Superior temporal gyrus (tissue), 1 donor: ENCODE measurements around the gene NME5.
"Not testable (repeated sequence)": the region's sequence is repeated elsewhere in the genome, so short reads cannot be mapped to it uniquely, and the experiment has no call there.

Source experiments
- DNase-seq: peaks from one replicate; pipeline ENCODE4 v3.0.0-alpha.2; 2016; ENCODE audit errors: extremely low spot score

Gene NME5

GRCh38 chr5:138138949-138139780 is at the start of gene NME5:
TSS of gene NME5 (minus strand) at chr5:138139428. CDS start at chr5:138138780, 648 bp downstream.
- DNase-seq, result peak; percentile 84

GRCh38 chr5:138188626-138189025 is 49.4 kb upstream of the NME5 start:
- no peak for DNase-seq

GRCh38 chr5:138186002-138186447 is 46.8 kb upstream of the NME5 start:
- no peak for DNase-seq

DNA sequence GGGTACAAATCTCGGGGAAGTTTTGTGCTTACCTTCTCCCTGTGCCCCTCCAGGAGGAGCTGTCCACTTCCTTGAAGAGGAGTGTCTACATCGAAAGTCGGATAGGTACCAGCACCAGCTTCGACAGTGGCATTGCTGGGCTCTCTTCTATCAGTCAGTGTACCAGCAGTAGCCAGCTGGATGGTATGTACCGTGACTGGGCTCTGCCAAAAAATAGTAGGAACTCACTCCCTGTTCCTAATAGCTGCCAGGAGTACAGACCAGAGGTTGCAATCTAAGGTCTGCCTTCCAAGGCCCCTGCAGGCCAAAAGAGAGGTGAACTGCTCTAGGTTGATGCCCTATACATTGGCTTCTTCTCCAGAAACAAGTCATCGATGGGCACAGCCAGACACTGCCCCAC is 43.6 kb upstream of the NME5 start:
- DNase-seq, result no peak

DNA sequence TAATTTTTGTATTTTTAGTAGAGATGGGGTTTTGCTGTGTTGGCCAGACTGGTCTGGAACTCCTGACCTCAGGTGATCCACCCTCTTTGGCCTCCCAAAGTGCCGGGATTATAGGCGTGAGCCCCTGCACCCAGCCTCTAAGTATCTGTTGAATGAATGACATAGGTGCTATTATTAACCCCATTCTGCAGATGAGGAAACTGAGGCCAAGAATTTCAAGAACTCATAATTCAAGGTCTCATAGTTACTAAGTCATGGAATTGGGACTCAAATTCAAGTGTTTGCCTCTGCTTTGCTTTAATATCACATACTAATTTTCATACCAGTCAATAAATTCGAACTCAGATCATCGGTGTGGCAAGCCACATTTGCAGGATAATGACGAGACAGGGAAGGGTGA is 41.6 kb upstream of the NME5 start:
- no peak for DNase-seq

- peak; percentile 48 for DNase-seq
Observed at GRCh38 chr5:138180183-138180782, 41.1 kb upstream of the NME5 start.

GRCh38 chr5:138179277-138179857 is 40.1 kb upstream of the NME5 start:
- DNase-seq, result no peak

DNA sequence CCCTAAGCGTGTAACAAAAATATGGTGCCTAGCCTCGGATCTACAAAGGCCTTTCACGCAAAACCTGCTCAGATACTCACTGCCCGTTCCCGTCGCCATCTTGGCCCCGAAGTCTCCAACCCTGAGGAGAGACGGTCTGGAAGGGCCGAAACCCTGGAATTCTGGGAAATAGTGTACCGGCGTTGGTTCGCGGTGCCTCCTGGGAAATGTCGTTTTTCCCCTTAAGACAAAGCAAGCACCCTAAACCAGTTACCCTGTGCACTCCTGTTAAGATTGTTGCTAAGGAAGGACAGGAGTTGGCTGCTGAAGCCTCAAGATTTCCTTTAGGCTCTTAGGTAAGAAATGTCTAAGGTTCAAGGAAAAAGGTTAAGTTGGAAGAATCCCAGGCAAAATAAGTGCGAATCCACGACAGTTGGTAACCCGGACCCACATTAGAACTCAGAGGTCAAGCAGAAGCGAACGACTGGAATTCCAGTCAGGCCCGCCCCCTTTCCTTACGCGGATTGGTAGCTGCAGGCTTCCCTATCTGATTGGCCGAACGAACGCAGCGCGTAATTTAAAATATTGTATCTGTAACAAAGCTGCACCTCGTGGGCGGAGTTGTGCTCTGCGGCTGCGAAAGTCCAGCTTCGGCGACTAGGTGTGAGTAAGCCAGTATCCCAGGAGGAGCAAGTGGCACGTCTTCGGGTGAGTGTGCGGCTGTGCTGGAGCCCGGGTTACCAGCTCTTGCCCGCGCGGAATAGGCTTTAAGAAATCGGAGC is 39.5 kb upstream of the NME5 start, which contains the start of the genes BRD8 and KIF20A:
Gene BRD8, minus strand, starts transcription at position 115 of the 761 bp plus-strand sequence. Its CDS starts 16 bp downstream, at position 99.
Gene KIF20A, plus strand, starts transcription at position 597 of the 761 bp plus-strand sequence. CDS start 569 bp downstream, outside the sequence.
- peak; percentile 99 for DNase-seq

DNA sequence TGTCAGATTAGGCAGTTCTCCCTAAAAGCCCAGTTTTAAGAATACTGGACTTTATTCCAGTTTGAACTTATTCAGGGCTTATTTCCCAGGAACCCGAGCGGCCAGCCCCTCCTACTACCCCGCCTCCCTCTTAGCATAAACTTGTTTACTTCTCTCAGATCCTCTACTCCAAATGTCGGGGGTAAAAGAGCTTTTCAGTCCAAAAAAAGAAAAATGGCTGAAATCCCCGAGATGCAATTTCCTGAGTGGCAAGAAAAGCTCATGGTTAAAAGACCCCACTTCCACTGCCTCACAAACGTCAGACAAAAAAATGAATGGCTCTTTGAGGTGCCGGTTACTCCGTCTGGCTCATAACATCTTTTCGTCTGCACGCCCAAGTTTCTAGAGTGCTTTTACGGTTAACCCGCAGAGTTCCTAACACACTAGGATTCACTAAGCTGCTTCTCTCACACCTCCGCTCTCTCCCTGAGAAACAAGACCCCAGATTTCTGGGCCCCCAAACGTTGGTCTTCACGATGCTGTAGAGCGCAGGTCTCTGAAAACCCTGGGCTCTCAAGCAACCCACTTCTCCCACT is 38.8 kb upstream of the NME5 start:
- peak; percentile 73 for DNase-seq

DNA sequence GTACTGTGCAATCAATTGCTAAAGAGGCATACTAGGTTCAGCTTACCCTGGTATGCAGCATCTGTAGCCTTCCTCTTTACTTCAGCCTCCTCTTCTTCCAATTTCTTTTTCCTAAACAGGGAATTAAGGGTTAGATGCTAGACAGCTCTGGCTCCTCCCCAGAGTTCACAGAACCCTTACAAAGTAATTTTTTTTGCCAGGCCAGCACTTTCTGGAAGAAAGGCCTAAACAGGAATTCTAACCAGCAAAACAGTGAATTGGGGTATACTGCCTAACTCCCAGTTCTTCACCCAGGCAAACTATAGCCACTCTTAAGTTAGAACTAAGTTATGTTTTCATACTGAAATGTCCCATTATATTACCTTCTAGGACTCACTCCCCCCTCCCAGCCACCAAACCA is 31.1 kb upstream of the NME5 start:
- no peak for DNase-seq

DNA sequence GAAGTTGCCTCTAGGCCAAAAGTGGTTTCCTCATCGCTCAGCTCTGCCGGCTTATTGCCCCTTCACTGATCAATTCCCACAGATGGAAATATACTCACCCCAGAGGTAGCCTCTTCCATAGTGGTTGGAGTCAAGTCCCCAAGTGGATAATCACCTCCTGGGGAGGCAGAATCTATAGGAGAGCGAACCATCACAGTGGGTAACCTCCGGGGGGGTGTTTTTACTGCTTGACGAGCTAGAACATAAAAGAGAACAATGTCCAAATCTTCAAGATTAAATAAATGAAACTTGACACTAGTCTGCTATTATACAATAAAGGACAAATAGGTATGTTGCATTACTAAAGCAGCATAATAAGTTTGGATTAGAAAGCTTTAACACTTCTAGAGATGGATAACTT is 29.9 kb upstream of the NME5 start:
- DNase-seq, result no peak

GRCh38 chr5:138163721-138164120 is 24.5 kb upstream of the NME5 start:
- DNase-seq, result no peak

DNA sequence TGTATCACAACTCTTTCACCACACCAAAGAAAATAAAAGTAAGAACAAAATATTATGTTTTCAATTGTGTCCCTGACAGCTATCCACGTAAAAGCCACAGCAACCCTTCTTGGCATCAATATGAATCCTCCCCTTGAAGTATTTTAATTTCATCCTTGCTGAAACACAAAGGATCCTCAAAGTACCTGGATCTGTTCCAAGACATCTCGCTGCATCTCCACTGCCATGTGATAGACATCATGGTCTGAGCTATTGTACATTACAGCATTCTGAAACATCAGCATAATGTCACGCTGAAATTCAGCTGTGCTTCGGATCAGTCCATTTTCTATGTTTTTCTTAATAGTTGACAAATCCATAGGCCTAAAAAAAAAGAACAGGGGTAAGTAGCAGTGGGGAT is 21.5 kb upstream of the NME5 start:
- no peak for DNase-seq

DNA sequence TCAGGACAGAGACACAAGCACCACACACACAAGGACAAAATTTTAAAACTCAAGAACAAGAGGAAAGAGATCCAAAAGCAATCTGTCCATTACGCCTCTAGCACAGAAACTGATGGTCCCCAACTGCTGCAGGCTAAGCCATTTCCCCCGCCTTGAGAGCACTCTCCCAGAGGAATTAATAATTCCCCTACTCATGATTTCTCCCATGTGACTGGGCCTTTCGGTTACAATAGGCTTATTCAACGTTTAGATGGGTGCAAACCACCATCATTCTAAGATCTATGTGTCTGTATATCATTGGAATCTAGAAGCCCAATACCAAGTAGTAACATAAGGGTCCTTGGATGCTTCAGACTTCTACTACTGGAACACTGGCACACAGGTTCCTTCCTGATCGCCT is 20.4 kb upstream of the NME5 start:
- DNase-seq, result peak; percentile 76

DNA sequence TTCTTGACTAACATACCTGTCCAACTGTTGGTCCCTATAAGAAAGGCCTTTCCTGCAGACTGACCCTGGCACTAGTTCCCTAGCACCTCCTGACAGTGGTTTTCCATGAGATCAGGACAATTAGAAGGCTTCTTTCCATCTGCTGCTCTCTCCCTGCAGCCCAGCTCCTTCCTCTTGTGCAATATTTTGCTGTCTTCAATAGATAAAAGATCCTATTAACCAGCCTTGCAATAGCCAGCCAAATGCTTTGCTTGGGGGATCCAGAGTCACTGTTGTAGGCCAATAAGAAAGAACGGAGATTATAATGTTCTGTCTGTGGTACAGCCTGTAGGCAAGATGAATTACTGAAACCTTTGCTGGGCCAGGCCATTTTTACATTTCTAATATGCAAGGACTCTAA is 18.4 kb upstream of the NME5 start:
- no peak for DNase-seq

DNA sequence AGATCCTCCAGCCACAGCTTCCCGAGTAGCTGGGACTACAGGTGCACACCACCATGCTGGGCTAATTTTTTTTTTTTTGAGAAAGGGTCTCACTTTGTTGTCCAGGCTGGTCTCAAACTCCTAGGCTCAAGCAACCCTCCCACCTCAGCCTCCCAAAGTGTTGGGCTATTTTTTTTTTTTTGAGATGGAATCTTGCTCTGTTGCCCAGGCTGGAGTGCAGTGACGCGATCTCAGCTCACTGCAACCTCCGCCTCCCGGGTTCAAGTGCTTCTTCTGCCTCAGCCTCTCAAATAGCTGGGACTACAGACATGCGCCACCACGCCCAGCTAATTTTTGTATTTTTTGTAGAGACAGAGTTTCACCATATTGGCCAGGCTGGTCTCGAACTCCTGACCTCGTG is 16.7 kb upstream of the NME5 start:
- DNase-seq, result not testable (repeated sequence)

- no peak for DNase-seq
Observed at GRCh38 chr5:138149530-138149929, 10.3 kb upstream of the NME5 start.

GRCh38 chr5:138148811-138149210 is 9.6 kb upstream of the NME5 start:
- DNase-seq, result no peak

- DNase-seq, result not testable (repeated sequence)
Observed at GRCh38 chr5:138143578-138143977, 4.3 kb upstream of the NME5 start.

DNA sequence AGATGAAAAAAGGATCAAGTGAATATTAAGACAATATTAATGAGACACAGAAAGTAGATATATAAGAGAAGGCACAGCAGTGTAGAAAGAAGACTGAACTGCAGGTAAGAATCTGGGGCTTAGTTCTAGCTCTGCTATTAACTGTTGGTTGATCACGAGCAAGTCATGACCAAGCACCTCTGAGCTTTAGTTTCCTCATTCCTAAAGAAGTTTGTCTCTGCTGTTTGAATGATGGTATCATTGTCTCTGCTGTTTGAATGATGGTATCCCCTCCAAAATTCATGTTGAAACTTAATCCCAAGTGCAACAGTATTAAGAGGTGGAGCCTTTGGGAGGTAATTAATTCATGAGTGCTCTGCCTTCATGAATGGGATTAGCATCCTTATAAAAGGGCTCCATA is 2.5 kb upstream of the NME5 start:
- no peak for DNase-seq

- no peak for DNase-seq
Observed at GRCh38 chr5:138140268-138140667, 1.0 kb upstream of the NME5 start.

GRCh38 chr5:138139781-138140090 is 508 bp upstream of the NME5 start:
- no peak for DNase-seq
